GM19463 (cell line): ENCODE measurements around the gene GPS1.

Experiments
- ATAC-seq: cut with Tn5 transposase; IDR thresholded peaks from one replicate; pipeline ENCODE4 v1.9.1; 2021; ENCODE audit warnings: mild to moderate bottlenecking, moderate library complexity; ENCODE audit not compliant: unreplicated experiment

GPS1 gene

DNA sequence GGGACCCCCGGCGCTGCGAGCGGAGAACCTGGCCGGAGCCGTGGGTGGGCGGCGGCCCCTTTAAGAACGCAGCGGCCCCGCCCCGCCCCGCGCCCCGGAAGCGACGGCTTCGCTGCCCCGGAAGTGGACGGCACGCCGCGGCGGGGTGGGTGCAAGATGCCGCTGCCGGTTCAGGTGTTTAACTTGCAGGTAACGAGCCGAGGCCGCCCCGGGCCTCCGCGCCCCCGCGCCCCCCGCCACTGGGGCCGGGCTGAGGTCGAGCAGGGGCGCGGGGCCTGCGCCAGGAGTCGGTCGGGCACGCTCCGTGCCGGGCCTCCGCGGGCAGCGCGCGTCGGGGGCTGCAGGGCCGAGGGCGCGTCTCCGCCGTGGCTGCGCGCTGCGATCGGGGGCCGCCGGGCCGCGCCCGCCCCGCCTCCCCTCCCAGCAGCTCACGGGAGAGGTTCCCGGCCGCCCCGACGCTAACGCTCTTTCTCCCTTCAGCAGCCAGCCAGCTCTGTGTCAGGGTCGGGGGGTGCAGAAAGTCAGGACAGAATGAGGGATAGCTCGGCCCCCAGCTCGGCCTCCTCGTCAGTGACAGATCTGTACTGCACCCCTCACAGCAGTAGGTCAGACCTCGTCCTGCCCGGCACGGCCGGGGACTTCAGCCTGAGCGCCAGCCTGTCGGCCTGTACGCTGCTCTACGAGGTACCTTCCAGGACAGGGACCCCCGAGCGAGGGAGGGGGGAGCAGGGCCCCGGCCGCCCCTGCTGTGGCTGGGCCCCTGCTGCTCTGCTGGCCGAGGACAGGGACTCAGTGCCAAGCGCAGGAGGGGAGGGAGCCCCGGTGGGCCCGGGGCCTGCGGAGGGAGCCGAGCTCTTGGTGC lies at the start of gene GPS1, which contains the start of gene RFNG:
TSS of gene GPS1 (plus strand) at position 123 of the 862 bp plus-strand sequence. CDS start at position 157, 34 bp downstream.
TSS of gene RFNG (minus strand) at position 36 of the 862 bp plus-strand sequence. CDS start 45 bp downstream, outside the sequence.
- ATAC-seq: peak; percentile 60

DNA sequence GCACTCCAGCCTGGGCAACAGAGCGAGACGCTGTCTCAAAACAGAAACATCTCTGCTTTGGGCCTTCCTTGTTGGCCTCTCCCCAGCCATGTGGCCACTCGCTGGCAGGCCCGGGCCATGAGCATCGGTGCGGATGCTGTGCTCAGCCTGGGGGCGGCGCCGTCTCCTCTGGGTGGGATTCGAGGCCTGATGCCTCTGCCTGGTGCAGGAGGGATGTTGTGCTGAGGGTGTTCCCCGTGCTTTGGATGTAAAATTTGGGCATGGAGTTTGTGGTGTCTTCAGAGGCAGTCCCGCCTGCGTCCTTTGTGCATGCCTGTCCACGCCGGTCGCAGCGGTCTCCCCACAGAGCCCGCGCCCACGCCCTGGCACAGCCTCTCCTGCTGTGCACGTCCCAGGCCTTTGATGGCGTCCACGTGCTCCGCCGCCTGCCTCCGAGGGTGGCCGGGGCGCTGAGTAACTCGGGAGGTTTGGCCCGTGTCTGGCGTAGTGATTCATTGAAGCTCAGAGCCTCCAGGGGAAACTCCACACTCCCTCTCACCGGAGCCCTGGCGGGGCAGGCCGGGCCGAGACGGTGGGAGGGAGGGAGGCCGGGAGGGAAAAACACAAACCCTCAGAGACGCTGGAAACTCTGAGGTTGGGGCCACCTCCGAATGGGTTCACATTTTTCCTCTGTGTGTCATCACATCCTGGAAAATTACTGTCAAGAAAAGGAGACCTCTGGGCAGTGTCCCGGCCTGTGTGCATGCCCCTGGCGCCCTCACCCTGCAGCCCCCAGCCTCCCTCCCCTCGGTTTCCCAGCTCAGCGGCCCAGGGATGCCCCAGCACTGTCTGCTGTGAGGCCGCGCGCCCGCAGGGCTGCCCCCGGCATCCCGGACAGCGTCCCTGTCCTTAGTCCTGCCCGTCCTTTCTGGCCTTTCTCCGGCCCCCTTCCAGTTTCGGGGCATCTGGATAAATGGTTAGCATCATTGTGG lies 48.0 kb upstream of the GPS1 start:
- ATAC-seq: no peak

DNA sequence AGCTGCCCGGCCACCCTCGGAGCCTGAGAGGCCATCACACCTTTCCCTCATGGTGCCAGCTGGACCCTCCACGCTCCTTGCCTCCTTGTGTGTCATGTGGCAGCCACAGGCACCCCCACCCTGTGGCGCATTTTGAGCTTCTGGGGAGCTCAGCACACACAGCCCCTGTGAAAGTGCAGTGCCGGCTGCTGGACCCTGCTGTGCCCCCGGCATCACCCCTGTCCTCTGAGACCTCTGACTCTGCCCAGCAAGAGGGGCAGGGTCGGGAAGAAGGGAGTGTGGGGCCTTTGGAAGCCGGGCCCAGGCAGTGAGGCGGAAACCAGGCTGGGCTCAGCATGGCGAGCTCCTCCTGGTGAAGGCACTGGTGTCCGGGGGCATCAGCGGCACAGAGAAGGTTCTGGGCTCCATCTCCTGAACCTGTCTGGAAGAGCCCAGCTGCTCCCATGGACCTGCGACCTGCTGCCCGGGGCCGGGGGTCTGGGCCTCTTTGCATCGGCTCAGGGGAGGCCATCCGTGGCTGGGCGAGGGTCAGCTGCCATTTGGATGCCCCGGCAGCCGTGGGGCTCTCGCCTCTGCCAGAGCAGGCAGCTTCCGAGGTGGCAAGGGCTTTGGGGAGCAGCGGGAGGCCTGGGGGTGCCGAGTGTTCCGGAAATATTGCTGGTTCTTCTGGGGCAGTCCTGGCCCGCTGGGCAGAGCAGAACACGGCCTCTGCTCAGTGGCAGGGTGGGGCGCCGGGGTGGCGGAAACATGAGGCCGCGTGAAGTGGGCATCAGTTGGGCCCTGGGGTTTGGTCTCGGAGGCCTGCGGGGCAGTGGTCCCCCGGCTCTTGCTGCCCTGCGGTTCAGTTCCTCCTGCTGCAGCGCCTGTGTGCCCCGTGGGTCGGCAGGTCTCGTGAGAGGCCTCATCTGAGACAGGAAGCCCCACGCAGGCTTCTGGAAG lies 46.9 kb upstream of the GPS1 start:
- ATAC-seq: no peak

DNA sequence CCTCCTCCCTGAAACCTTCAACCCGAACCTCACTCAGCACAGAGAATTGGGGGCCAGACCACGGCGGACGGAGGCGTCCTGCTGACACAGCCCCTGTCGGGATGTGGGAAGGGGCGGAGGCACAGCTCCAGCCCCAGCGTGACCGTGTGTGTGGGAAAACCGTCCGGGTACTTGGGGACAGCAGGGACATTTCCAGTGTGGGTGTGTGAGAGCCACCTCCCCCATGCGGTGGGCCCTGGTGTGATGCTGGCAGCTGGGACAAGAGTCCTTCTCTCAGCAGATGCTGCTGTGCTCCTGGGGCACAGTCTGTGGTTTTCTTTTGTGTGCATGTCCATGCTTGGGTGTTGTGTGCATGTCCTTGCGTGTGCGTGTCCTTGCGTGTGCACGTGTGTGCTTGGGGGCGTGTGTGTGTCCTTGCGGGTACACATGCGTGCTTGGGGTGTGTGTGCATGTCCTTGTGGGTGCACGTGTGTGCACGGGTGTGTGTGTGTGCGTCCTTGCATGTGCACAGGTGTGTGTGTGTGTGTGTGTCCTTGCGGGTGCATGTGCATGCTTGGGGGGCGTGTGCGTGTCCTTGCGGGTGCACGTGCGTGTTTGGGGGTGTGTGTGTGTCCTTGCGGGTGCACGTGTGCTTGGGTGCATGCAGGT lies 45.9 kb upstream of the GPS1 start:
- no peak for ATAC-seq

GRCh38 chr17:82006468-82007227 lies 45.0 kb upstream of the GPS1 start:
- no peak for ATAC-seq

DNA sequence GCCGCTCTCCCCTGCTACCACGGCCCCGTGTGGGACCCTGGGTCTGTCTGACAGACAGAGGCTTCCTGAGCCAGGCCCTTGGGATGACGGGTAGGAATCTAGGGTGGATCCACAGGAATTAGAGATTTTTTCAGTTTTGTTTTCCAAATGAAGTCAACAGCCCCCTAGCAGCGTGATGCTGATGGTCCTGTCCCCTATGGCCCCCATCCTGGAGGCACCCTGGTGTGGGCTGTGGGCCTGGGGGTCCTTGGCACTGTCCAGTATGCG lies 44.5 kb upstream of the GPS1 start:
- no peak for ATAC-seq

DNA sequence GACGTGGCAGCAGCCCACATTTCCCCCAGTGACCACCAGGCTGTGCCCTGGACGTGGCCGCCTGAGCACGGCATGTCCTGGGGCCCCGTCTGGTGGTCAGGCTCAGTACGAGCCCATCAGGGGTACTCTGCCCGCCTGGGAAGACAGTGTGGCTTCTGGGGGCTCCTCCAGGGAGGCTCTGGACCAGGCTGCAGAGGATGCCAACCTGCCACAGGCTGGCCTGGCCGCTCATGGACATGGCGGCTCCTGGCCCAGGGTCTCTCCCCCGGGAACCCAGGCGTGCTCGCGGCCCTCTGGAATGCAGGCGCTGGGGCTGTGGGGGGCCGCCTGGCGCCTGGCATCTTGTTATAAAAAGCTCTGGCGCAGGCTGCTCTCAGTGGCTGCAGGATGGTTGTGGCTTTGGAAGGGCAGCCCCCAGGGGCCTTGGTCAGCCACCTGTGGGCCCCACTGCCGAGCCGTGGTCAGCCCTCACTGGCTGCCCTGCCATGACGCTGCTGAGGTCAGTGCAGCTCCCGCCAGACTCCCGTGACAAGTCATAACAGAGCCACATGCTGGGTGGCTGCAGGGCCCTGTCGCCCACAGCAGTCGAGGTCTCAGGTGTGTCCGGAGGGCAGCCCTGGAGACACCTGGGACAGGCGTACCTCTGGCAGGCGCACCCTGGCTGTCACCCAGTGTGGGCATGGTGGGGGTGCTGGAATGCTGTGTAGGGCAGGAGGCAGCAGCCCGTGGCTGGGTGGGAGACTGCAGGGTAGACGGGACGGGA lies 44.0 kb upstream of the GPS1 start:
- ATAC-seq: no peak

DNA sequence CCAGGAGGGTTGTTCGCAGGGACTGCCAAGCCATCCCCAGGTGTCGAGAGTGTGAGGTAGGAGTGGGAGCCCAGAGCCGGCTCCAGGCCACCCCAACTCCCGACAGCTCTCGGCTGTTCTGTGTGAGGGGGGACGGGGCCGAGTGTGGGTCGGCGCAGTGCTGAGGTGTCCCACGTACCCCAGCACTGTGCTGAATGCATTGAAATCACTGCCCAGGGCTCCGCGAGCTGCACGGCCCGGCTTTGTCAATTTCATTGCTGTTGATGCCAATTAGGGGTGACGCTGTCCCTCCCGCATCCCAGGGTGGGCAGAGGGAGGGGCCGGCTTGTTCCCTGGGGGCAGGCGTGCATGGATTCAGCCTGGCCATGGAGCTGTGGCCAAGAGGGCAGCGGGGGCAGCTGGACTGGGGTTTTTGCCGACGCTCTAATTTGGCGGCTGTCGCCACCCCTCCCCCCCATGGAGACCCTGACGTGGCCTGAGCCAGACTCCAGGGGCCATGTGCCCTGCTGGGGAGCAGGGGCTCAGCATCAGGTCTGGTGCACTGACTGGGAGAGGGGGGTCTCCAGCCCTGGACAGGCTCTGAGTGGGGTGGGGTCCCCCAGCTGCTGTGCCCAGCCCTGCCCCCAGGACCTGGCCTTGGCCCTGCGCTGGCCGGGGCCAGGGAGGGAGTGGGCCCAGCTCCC lies 43.3 kb upstream of the GPS1 start:
- ATAC-seq: no peak

GRCh38 chr17:82008941-82009405 lies 42.7 kb upstream of the GPS1 start:
- ATAC-seq: no peak

DNA sequence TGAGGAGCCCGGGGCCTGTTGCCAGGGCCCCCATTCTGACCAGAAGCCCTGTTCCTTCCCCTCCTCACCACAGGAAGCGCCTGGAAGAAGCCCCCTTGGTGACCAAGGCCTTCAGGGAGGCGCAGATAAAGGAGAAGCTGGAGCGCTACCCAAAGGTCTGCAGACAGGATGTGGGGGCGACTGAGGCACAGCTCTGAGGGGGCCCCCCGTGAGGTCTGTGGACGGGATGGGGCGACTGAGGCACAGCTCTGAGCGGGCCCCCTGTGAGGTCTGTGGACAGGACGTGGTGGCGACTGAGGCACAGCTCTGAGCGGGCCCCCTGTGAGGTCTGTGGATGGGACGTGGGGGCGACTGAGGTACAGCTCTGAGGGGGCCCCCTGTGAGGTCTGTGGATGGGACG lies 42.3 kb upstream of the GPS1 start:
- ATAC-seq: no peak

DNA sequence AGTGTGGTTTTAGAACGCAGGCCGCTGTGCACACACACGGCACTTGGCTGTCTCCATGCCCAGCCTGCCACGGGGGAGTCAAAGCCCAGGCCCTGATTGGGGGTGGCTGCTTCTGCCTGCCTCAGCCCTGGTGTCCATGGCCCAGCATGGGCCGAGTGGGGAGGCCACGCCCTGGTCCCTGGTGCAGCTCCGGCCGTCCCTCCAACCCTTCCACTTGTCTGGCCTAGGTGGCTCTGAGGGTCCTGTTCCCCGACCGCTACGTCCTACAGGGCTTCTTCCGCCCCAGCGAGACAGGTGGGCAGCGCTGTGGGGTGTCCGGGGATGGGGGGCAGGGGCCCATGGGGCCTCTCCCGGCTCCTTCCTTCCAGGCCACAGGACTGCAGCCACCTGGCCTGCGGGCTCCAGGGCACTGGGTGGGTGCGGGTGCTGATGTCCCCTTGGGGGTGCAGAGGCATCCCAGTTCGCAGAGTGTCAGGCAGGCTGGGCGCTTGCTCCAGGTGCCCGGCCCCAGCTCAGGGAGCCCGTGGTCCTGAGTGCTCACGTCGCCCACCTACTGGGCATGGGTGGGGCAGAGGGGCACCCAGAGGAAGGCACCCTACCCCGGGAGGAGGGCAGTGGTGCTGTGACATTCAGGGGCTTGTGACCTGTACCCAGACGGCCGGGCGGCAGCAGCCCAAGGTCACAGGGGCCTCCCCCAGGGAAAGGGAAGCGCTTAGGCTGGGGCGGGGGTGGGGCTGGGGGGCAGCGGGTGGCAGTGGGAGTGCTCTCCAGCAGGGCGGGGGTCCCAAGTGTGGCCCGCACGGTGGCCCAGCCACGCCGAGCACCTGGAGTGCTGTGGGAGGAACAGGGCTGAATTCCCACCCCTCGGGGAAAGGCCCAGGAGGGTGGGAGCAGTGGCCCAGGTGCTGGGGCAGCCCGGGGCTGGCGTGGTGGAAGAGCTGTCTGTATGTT lies 40.8 kb upstream of the GPS1 start:
- ATAC-seq: no peak

DNA sequence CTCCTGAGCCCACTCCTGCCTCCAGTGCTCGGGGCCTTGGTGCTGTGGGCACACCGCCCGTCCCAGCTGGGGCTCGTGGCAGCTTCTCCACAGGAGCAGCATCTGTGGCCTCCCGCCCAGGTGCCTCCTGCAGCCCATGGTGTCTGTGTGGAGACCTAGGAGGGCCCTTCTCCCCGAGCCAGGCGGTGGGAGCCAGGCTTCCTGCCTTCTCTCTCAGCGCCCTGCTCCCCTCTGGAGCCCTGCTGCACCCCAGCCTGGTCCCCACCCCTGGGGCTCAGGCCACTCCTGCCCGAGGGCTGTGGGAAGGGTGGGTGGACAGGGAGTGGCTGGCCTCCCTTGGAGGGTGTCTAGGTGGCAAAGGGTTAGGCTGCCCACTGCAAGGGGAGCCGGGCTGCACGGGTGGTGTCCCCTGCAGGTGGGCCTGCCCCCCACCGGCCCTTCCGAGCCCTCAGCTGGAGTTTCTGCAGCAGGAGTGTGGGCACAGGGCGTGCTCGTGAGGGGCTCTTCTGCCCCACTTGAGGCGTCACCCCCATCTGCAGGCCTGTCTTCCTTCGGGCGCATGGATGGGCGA lies 40.0 kb upstream of the GPS1 start:
- ATAC-seq: no peak

DNA sequence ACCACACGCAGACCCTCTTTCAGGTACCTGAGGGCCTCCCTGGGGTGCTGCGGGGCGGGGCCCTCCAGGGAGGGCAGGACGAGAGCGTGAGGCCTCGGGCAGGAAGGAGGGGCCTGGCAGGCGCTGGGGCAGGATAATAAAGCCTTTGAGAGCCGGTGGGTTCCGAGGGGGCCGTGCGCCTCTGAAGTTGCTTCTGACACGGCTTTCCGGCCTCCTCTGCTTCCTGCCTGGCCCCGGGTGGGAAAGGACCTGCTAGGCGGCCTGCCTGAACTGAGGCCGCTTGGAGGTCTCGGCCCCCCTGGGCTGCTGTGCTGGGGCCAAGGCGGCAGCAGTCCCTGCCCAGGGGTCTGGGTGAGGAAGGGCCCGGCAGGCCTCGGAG lies 39.4 kb upstream of the GPS1 start:
- ATAC-seq: no peak

GRCh38 chr17:82012640-82013295 lies 38.9 kb upstream of the GPS1 start:
- no peak for ATAC-seq

DNA sequence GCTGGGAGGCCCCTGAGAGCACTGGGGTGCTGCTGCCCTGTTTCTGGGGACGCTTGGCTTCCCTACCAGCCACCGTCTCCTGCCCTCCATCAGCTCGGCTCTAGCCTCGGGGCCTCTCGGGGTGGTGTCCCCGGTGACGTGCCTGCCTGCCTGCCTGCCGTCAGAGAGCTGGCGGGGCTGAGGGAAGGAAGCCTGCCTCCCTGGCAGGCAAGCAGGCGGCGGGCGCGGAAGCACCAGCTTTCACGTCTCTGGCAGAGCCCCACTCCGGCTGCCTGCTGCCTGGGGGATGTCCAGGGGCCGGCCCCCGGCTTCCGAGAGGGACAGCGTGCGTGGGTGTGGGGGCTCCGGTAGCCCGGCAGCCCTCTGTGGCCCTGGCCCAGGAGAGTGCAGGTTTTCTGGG lies 38.4 kb upstream of the GPS1 start:
- no peak for ATAC-seq

DNA sequence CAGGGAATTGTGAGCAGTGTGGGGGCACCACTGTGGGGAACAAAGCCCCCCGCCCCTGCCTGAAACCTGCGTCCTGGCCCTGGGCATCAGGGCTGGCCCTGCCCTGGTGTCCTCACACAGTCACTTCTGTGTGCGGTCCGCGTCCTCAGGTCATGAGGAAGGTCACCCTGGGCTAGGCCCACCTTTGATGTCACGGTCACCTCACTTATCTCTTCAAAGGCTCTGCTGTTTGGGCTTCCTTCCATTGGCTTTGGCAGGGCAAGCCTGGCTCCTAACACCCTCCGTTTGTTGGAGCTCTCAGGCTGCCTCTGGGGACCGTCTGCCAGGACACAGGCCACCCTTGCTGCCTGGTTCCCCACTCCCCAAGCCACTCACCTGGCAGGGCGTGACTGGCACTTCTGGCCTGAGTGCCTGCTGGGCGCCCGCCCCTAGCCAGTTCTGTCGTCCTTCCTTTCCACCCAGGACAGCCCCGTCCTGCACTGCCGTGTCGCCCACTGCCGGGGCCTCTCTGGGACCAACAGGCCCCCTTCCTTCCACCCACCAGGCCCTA lies 37.9 kb upstream of the GPS1 start:
- ATAC-seq: no peak
